Forelimb muscle (tissue), 1 donor: ENCODE data around the gene PSEN1. TPM values are rescaled to one million over a fixed set of nuclear protein-coding genes. Genes with fewer than 3 reads are reported as not detected.

Experiments used
- DNase-seq: peaks from one replicate; pipeline ENCODE4 v3.0.0-alpha.2; 2013; ENCODE audit warnings: low read depth
- polyA plus RNA-seq: library from polyadenylated mRNA; unstranded; fragments of 120-200 nt; gene quantifications from one replicate; pipeline ENCODE4 v1.2.1, GENCODE V29; 2013; ENCODE audit not compliant: insufficient read length

Gene PSEN1
- 29.6 TPM for polyA plus RNA-seq

GRCh38 chr14:73136387-73137225 lies at the start of gene PSEN1:
TSS of gene PSEN1 (plus strand) at chr14:73136507. CDS start at chr14:73148020, 11,513 bp downstream.
- DNase-seq = peak; percentile 67

- DNase-seq = no peak
Observed at GRCh38 chr14:73091044-73091443, 45.3 kb upstream of the PSEN1 start.

- no peak for DNase-seq
Observed at GRCh38 chr14:73097421-73097820, 38.9 kb upstream of the PSEN1 start.

GRCh38 chr14:73100334-73100733 lies 36.0 kb upstream of the PSEN1 start:
- DNase-seq = no peak

GRCh38 chr14:73102806-73103497 lies 33.4 kb upstream of the PSEN1 start:
- DNase-seq = no peak

- no peak for DNase-seq
Observed at GRCh38 chr14:73105050-73105449, 31.3 kb upstream of the PSEN1 start.

GRCh38 chr14:73105727-73106126 lies 30.6 kb upstream of the PSEN1 start:
- DNase-seq = no peak

GRCh38 chr14:73116079-73116665 lies 20.1 kb upstream of the PSEN1 start:
- DNase-seq = no peak

GRCh38 chr14:73124180-73124894 lies 12.0 kb upstream of the PSEN1 start:
- no peak for DNase-seq

GRCh38 chr14:73125169-73125588 lies 11.1 kb upstream of the PSEN1 start:
- no peak for DNase-seq

GRCh38 chr14:73125746-73126145 lies 10.6 kb upstream of the PSEN1 start:
- no peak for DNase-seq

- no peak for DNase-seq
Observed at GRCh38 chr14:73133795-73134194, 2.5 kb upstream of the PSEN1 start.

GRCh38 chr14:73136085-73136386 lies 271 bp upstream of the PSEN1 start:
- DNase-seq = no peak

GRCh38 chr14:73140811-73141323 lies 4.6 kb downstream of the PSEN1 start:
- DNase-seq = no peak

- no peak for DNase-seq
Observed at GRCh38 chr14:73142216-73142615, 5.9 kb downstream of the PSEN1 start.

GRCh38 chr14:73143003-73143402 lies 6.7 kb downstream of the PSEN1 start:
- no peak for DNase-seq

- no peak for DNase-seq
Observed at GRCh38 chr14:73143617-73144016, 7.3 kb downstream of the PSEN1 start.

GRCh38 chr14:73145371-73145770 lies 9.1 kb downstream of the PSEN1 start:
- DNase-seq = no peak

GRCh38 chr14:73146111-73146510 lies 9.8 kb downstream of the PSEN1 start:
- no peak for DNase-seq

- no peak for DNase-seq
Observed at GRCh38 chr14:73149753-73150152, 13.4 kb downstream of the PSEN1 start.

- DNase-seq = peak; percentile 29
Observed at GRCh38 chr14:73153272-73153671, 17.0 kb downstream of the PSEN1 start.

- no peak for DNase-seq
Observed at GRCh38 chr14:73162251-73162650, 25.9 kb downstream of the PSEN1 start.
